CD14-positive monocyte (primary cell): ENCODE data around the gene LRCH1. TPM values are rescaled to one million over a fixed set of nuclear protein-coding genes. Genes with fewer than 3 reads are reported as not detected.

Source experiments
- DNase-seq, 3 donors: peaks; one replicate each; pipeline ENCODE4 v3.0.0-alpha.2; 2011 to 2022
- H2AFZ ChIP-seq: 2 replicates; pipeline ENCODE4 v1.6.0; 2012; ENCODE audit warnings: mild to moderate bottlenecking, low read depth, low read length, inconsistent platforms; ENCODE audit not compliant: insufficient read depth, poor library complexity, severe bottlenecking
- H3K27ac ChIP-seq, 2 donors: 1 replicate in 1 of 2; 2 replicates in 1 of 2; pipeline ENCODE4 v1.5.1; 2012 to 2013; ENCODE audit warnings: low read length in 2 of 2, control low read depth in 1 of 2, inconsistent platforms in 1 of 2, low read depth in 1 of 2, mild to moderate bottlenecking in 1 of 2
- H3K27me3 ChIP-seq, 2 donors: one replicate each; pipeline versions ENCODE4 v1.6.0 to v1.6.1; 2011 to 2013; ENCODE audit warnings: low read length in 2 of 2; ENCODE audit not compliant: control insufficient read depth in 2 of 2, insufficient read depth in 2 of 2
- H3K36me3 ChIP-seq, 2 donors: replicated peaks in 1 of 2; 1 replicate in 1 of 2; 2 replicates in 1 of 2; pipeline versions ENCODE4 v1.5.1 to v1.6.1; 2012 to 2013; ENCODE audit warnings: low read length in 2 of 2, control low read depth in 1 of 2, inconsistent platforms in 1 of 2, mild to moderate bottlenecking in 1 of 2; ENCODE audit not compliant: insufficient read depth in 2 of 2, control insufficient read depth in 1 of 2
- H3K4me1 ChIP-seq, 2 donors: 1 replicate in 1 of 2; 2 replicates in 1 of 2; pipeline versions ENCODE4 v1.5.1 to v1.6.1; 2012 to 2013; ENCODE audit warnings: low read length in 2 of 2, control low read depth in 1 of 2, inconsistent platforms in 1 of 2, mild to moderate bottlenecking in 1 of 2, moderate library complexity in 1 of 2; ENCODE audit not compliant: insufficient read depth in 2 of 2, control insufficient read depth in 1 of 2
- H3K4me2 ChIP-seq: replicated peaks from 2 replicates; pipeline ENCODE3; 2012; ENCODE audit warnings: low read length, moderate library complexity, mild to moderate bottlenecking; ENCODE audit not compliant: poor library complexity, severe bottlenecking; ENCODE audit errors: extremely low read depth
- H3K4me3 ChIP-seq, 3 experiments: fragments of 200-600 bp in 1 of 3; sonication (generic) in 1 of 3; replicated peaks in 1 of 3; 1 replicate in 2 of 3; 2 replicates in 1 of 3; pipeline ENCODE4 v1.5.1; 2011 to 2013; ENCODE audit warnings: low read length in 3 of 3, mild to moderate bottlenecking in 3 of 3, control low read depth in 2 of 3, low read depth in 2 of 3, inconsistent platforms in 1 of 3, moderate library complexity in 1 of 3
- H3K79me2 ChIP-seq: 2 replicates; pipeline ENCODE4 v1.6.0; 2012; ENCODE audit warnings: mild to moderate bottlenecking, control low read depth, inconsistent platforms, low read length, moderate library complexity; ENCODE audit not compliant: insufficient read depth
- H3K9ac ChIP-seq: 2 replicates; pipeline ENCODE4 v1.6.0; 2017; ENCODE audit warnings: low read length, mild to moderate bottlenecking; ENCODE audit not compliant: insufficient read depth, poor library complexity, severe bottlenecking
- H3K9me3 ChIP-seq, 2 donors: replicated peaks in 1 of 2; 1 replicate in 1 of 2; 2 replicates in 1 of 2; pipeline versions ENCODE4 v1.5.1 to v1.6.1; 2012 to 2013; ENCODE audit warnings: low read length in 2 of 2, control low read depth in 1 of 2; ENCODE audit not compliant: control insufficient read depth in 1 of 2, insufficient read depth in 1 of 2
- H4K20me1 ChIP-seq: 2 replicates; pipeline ENCODE4 v1.6.0; 2012; ENCODE audit warnings: mild to moderate bottlenecking, low read length, control low read depth, moderate library complexity; ENCODE audit not compliant: insufficient read depth
- H3K27ac Mint-ChIP-seq, 7 donors: one replicate each; pipeline ENCODE4 v1.8.0; 2020; ENCODE audit warnings: mild to moderate bottlenecking in 7 of 7, mixed read lengths in 7 of 7, moderate library complexity in 6 of 7, inconsistent platforms in 2 of 7
- H3K27me3 Mint-ChIP-seq, 3 donors: one replicate each; pipeline ENCODE4 v1.8.0; 2021 to 2022; ENCODE audit warnings: low read depth in 3 of 3, mild to moderate bottlenecking in 3 of 3, mixed read lengths in 3 of 3, moderate library complexity in 3 of 3, inconsistent platforms in 1 of 3
- H3K36me3 Mint-ChIP-seq, 2 donors: one replicate each; pipeline ENCODE4 v1.8.0; 2020; ENCODE audit warnings: mixed read lengths in 2 of 2, inconsistent platforms in 1 of 2, mild to moderate bottlenecking in 1 of 2
- H3K4me1 Mint-ChIP-seq: one replicate; pipeline ENCODE4 v1.8.0; 2020; ENCODE audit warnings: mild to moderate bottlenecking, mixed read lengths
- H3K4me3 Mint-ChIP-seq, 2 donors: one replicate each; pipeline ENCODE4 v1.8.0; 2020; ENCODE audit warnings: mild to moderate bottlenecking in 2 of 2, mixed read lengths in 2 of 2, moderate library complexity in 1 of 2
- H3K9me3 Mint-ChIP-seq, 7 donors: one replicate each; pipeline ENCODE4 v1.8.0; 2020 to 2022; ENCODE audit warnings: mixed read lengths in 7 of 7, mild to moderate bottlenecking in 6 of 7, moderate library complexity in 6 of 7, inconsistent platforms in 2 of 7
- CTCF ChIP-seq: fragments of 200-600 bp; IDR thresholded peaks from one replicate; pipeline ENCODE4 v1.8.0; 2022; ENCODE audit warnings: antibody characterized with exemption, mild to moderate bottlenecking
- WGBS: methylation state at CpG from one replicate; pipeline ENCODE4 v1.1.5; 2013; ENCODE audit warnings: missing lambda C conversion rate; ENCODE audit not compliant: insufficient coverage; 5-methylcytosine and 5-hydroxymethylcytosine counted together
- intact Hi-C, 2 donors: fragments of 100-400 bp; cut with micrococcal nuclease; formaldehyde crosslinking; loops; one replicate each; pipeline versions ENCODE4 v1.15.0 to v1.15.1; 2023
- polyA plus RNA-seq, 3 donors: library from polyadenylated mRNA; depleted of rRNA in 1 of 3; unstranded in 2 of 3; stranded (reverse) in 1 of 3; fragments of 300-500 nt in 2 of 3; fragments of >200 nt in 1 of 3; fragmentation: Illumina TruSeq in 2 of 3; gene quantifications; 1 replicate in 2 of 3; 2 replicates in 1 of 3; pipeline ENCODE4 v1.2.3, GENCODE V29; 2012 to 2021

LRCH1 gene
- polyA plus RNA-seq, 3 donors = 0.88 to 7.1 (median 2.1) TPM

GRCh38 chr13:46521486-46521885 is 31.5 kb upstream of the LRCH1 start:
- Histone ChIP-seq H3K36me3 (no peaks in the 10 kb centered on the region), H3K9me3 (no peaks in the 10 kb centered on the region), H3K27ac (no peak overlapping the region), H3K27me3 (no peaks in the 10 kb centered on the region), H3K4me2 (no peak overlapping the region), H3K4me3 (no peak overlapping the region), H2AFZ (no peak overlapping the region), H3K9ac (no peak overlapping the region), H3K79me2 (no peaks in the 10 kb centered on the region), H4K20me1 (no peaks in the 10 kb centered on the region), H3K4me1 (peaks cover 5 to 8% of the 10 kb centered on the region in 2 donors)
- Mint-ChIP-seq H3K4me1 (peaks cover 19% of the 10 kb centered on the region), H3K27ac (no peak overlapping the region), H3K4me3 (no peak overlapping the region), H3K27me3 (peaks cover 0 to 7% (median 5%) of the 10 kb centered on the region in 3 donors), H3K9me3 (peaks cover 0 to 6% (median 5%) of the 10 kb centered on the region in 7 donors), H3K36me3 (no peaks in the 10 kb centered on the region)
- WGBS = no CpG with 5 or more reads among the region's 3 CpGs
- intact Hi-C loops = no loop called here
- no peak for TF ChIP-seq CTCF
- DNase-seq = no peak

GRCh38 chr13:46521921-46522747 is 30.8 kb upstream of the LRCH1 start:
- Mint-ChIP-seq H3K36me3 (no peaks in the 10 kb centered on the region), H3K4me1 (peaks cover 19% of the 10 kb centered on the region), H3K27ac (no peak overlapping the region), H3K9me3 (peaks cover 0 to 6% (median 5%) of the 10 kb centered on the region in 7 donors), H3K4me3 (no peak overlapping the region), H3K27me3 (peaks cover 0 to 6% (median 5%) of the 10 kb centered on the region in 3 donors)
- Histone ChIP-seq H3K4me1 (peaks cover 5 to 8% of the 10 kb centered on the region in 2 donors), H3K27ac (no peak overlapping the region), H3K27me3 (no peaks in the 10 kb centered on the region), H3K36me3 (no peaks in the 10 kb centered on the region), H3K4me2 (no peak overlapping the region), H4K20me1 (no peaks in the 10 kb centered on the region), H3K9ac (no peak overlapping the region), H3K9me3 (no peaks in the 10 kb centered on the region), H3K4me3 (no peak overlapping the region), H3K79me2 (no peaks in the 10 kb centered on the region), H2AFZ (no peak overlapping the region)
- TF ChIP-seq CTCF = no peak
- 100% methylated on average over 1 of the region's 4 CpGs for WGBS
- intact Hi-C loops = no loop called here
- DNase-seq = no peak
